HL-60 (cell line): Measurements from ENCODE around the gene PPP3CA.

Experiments
- GABPA ChIP-seq: IDR thresholded peaks from 2 replicates; pipeline ENCODE4 v1.6.1; 2012; ENCODE audit warnings: low read depth
- POLR2AphosphoS5 ChIP-seq: IDR thresholded peaks from 2 replicates; pipeline ENCODE4 v1.6.1; 2012; ENCODE audit warnings: low read depth
- SPI1 ChIP-seq: IDR thresholded peaks from 2 replicates; pipeline ENCODE4 v1.6.1; 2012; ENCODE audit warnings: low read depth, mild to moderate bottlenecking, borderline replicate concordance
- TF ChIP-seq, protein P1 (sequence below): IDR thresholded peaks from one replicate; pipeline ENCODE4 v1.5.1; 2011; ENCODE audit warnings: low read length, control low read depth, inconsistent platforms; ENCODE audit not compliant: insufficient read depth

DNA sequence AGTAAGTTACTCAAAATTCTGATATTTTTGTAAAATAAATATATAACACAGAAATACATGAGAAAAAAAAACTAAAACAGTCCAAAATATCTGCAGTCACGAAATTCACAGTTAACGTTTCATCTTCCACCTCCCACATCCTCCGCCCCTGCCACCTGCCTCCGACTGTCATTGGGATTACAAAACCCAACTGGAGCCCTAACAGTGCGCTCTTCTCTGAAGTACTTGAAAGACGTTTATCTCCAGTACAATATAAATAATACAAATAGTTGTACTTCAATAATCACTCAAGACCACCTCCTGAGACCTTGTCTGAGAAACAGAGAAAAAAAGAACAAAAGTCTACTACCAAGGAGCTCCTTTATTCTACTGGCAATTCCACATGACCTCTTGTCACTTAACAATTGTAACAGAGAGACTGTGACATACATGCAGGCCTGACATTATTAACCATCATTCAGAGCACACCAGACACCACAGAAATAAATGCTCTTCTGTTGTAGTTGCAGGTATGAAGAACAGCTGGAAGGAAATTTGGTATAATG is 280.6 kb downstream of the PPP3CA start:
- TF ChIP-seq, protein P1, sequence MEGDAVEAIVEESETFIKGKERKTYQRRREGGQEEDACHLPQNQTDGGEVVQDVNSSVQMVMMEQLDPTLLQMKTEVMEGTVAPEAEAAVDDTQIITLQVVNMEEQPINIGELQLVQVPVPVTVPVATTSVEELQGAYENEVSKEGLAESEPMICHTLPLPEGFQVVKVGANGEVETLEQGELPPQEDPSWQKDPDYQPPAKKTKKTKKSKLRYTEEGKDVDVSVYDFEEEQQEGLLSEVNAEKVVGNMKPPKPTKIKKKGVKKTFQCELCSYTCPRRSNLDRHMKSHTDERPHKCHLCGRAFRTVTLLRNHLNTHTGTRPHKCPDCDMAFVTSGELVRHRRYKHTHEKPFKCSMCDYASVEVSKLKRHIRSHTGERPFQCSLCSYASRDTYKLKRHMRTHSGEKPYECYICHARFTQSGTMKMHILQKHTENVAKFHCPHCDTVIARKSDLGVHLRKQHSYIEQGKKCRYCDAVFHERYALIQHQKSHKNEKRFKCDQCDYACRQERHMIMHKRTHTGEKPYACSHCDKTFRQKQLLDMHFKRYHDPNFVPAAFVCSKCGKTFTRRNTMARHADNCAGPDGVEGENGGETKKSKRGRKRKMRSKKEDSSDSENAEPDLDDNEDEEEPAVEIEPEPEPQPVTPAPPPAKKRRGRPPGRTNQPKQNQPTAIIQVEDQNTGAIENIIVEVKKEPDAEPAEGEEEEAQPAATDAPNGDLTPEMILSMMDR: no peak
- TF ChIP-seq GABPA (no peak), POLR2AphosphoS5 (0 out of 2 replicates have a peak, but pooled peaks have one; percentile 34), SPI1 (no peak)
